OCI-LY3 (cell line): ENCODE data around the gene FAM3A.

Experiments
- H2AFZ ChIP-seq: fragments of 200-600, 300-600 bp; shearing (Covaris generic); 2 replicates; pipeline ENCODE4 v1.6.0; 2014; ENCODE audit warnings: antibody characterized with exemption, low read depth, low read length
- H3K27ac ChIP-seq: fragments of 200-600, 300-600 bp; sonication (generic); 2 replicates; pipeline ENCODE4 v1.5.1; 2014; ENCODE audit warnings: mild to moderate bottlenecking, low read length, moderate library complexity, mixed read lengths
- H3K27me3 ChIP-seq: fragments of 200-600, 300-600 bp; sonication (generic); 2 replicates; pipeline ENCODE4 v1.6.1; 2014; ENCODE audit warnings: low read depth, low read length, mixed read lengths
- H3K36me3 ChIP-seq: fragments of 200-600, 300-600 bp; sonication (generic); replicated peaks from 2 replicates; pipeline ENCODE3; 2014; ENCODE audit warnings: low read depth, low read length, mixed read lengths
- H3K4me1 ChIP-seq: fragments of 300-600, 200-600 bp; sonication (generic); 2 replicates; pipeline ENCODE4 v1.6.1; 2014; ENCODE audit warnings: low read length, mixed read lengths
- H3K4me2 ChIP-seq: fragments of 200-600, 300-600 bp; sonication (generic); 2 replicates; pipeline ENCODE4 v1.6.1; 2014; ENCODE audit warnings: low read length, mixed read lengths
- H3K4me3 ChIP-seq: fragments of 300-600, 200-600 bp; sonication (generic); 2 replicates; pipeline ENCODE4 v1.5.1; 2014; ENCODE audit warnings: antibody characterized with exemption, mild to moderate bottlenecking, low read length, moderate library complexity
- H3K79me2 ChIP-seq: fragments of 300-600, 200-600 bp; shearing (Covaris generic); 2 replicates; pipeline ENCODE4 v1.6.1; 2014; ENCODE audit warnings: mild to moderate bottlenecking, low read length, mixed read lengths
- H3K9ac ChIP-seq: fragments of 300-600, 200-600 bp; shearing (Covaris generic); 2 replicates; pipeline ENCODE4 v1.6.0; 2014; ENCODE audit warnings: mild to moderate bottlenecking, low read length, moderate library complexity
- H3K9me3 ChIP-seq: fragments of 200-600, 300-600 bp; shearing (Covaris generic); 2 replicates; pipeline ENCODE4 v1.6.1; 2014; ENCODE audit warnings: low read length, mixed read lengths; ENCODE audit not compliant: insufficient read depth
- H4K20me1 ChIP-seq: fragments of 200-600, 300-600 bp; sonication (generic); 2 replicates; pipeline ENCODE4 v1.6.1; 2016; ENCODE audit warnings: low read length, mixed read lengths; ENCODE audit not compliant: insufficient read depth
- CTCF ChIP-seq: fragments of 200-600, 300-600 bp; sonication (generic); IDR thresholded peaks from 2 replicates; pipeline ENCODE4 v1.5.1; 2014; ENCODE audit warnings: antibody characterized with exemption, low read length, low read depth
- EZH2phosphoT487 ChIP-seq: fragments of 200-600 bp; shearing (Covaris generic); IDR thresholded peaks from 2 replicates; pipeline ENCODE4 v1.6.1; 2018; ENCODE audit warnings: antibody characterized with exemption, mixed run types, low read depth

FAM3A gene

GRCh38 chrX:154513716-154514115, 2.3 kb downstream of the FAM3A start:
- no peaks in the 10 kb centered on the region for H4K20me1 ChIP-seq
- no peak overlapping the region for H3K27ac ChIP-seq
- H3K4me1 ChIP-seq: peaks cover 9% of the 10 kb centered on the region
- no peak overlapping the region for H3K4me2 ChIP-seq
- H3K27me3 ChIP-seq: no peaks in the 10 kb centered on the region
- H3K9ac ChIP-seq: no peak overlapping the region
- peaks cover 7% of the 10 kb centered on the region for H3K36me3 ChIP-seq
- no peaks in the 10 kb centered on the region for H3K9me3 ChIP-seq
- H2AFZ ChIP-seq: no peak overlapping the region
- TF ChIP-seq EZH2phosphoT487 (no peak), CTCF (no peak)
- H3K79me2 ChIP-seq: peaks cover 7% of the 10 kb centered on the region; the same call in 1 of the 2 replicates
- no peak overlapping the region for H3K4me3 ChIP-seq

- H2AFZ ChIP-seq: no peak overlapping the region
- H3K27ac ChIP-seq: no peak overlapping the region
- TF ChIP-seq EZH2phosphoT487: no peak
- no peak for TF ChIP-seq CTCF
- H3K4me3 ChIP-seq: no peak overlapping the region
- no peaks in the 10 kb centered on the region for H3K27me3 ChIP-seq
- peaks cover 9% of the 10 kb centered on the region for H3K4me1 ChIP-seq
- no peak overlapping the region for H3K4me2 ChIP-seq
- no peak overlapping the region for H3K9ac ChIP-seq
- H4K20me1 ChIP-seq: no peaks in the 10 kb centered on the region
- H3K79me2 ChIP-seq: peaks cover 7% of the 10 kb centered on the region; the same call in 1 of the 2 replicates
- H3K36me3 ChIP-seq: peaks cover 7% of the 10 kb centered on the region
- no peaks in the 10 kb centered on the region for H3K9me3 ChIP-seq
Observed at GRCh38 chrX:154512879-154513553, 3.0 kb downstream of the FAM3A start.

- Histone ChIP-seq H3K4me1 (peaks cover 6% of the 10 kb centered on the region), H2AFZ (no peak overlapping the region), H3K4me2 (no peak overlapping the region), H4K20me1 (no peaks in the 10 kb centered on the region), H3K36me3 (peaks cover 7% of the 10 kb centered on the region), H3K9me3 (no peaks in the 10 kb centered on the region), H3K9ac (no peak overlapping the region), H3K27me3 (no peaks in the 10 kb centered on the region), H3K27ac (no peak overlapping the region), H3K79me2 (peaks cover 7% of the 10 kb centered on the region; the same call in 1 of the 2 replicates), H3K4me3 (no peak overlapping the region)
- TF ChIP-seq EZH2phosphoT487 (no peak), CTCF (no peak)
Observed at GRCh38 chrX:154511761-154512160, 4.3 kb downstream of the FAM3A start.

GRCh38 chrX:154509455-154509854, 6.6 kb downstream of the FAM3A start:
- Histone ChIP-seq H3K9me3 (no peaks in the 10 kb centered on the region), H3K9ac (no peak overlapping the region), H3K36me3 (peaks cover 7% of the 10 kb centered on the region), H3K4me3 (no peak overlapping the region), H3K4me2 (no peak overlapping the region), H3K79me2 (no peaks in the 10 kb centered on the region), H3K27me3 (no peaks in the 10 kb centered on the region), H2AFZ (no peak overlapping the region), H4K20me1 (no peaks in the 10 kb centered on the region), H3K4me1 (no peaks in the 10 kb centered on the region), H3K27ac (no peak overlapping the region)
- TF ChIP-seq EZH2phosphoT487 (no peak), CTCF (no peak)
